Umbilical cord (tissue), 2 donors: ENCODE results near the gene GABBR2. TPM values are rescaled to one million over a fixed set of nuclear protein-coding genes. Genes with fewer than 3 reads are reported as not detected.

ENCODE experiments used
- DNase-seq: peaks from one replicate; pipeline ENCODE4 v3.0.0-alpha.2; 2015; ENCODE audit warnings: low spot score
- total RNA-seq: library from RNA; depleted of rRNA; stranded (reverse); fragments of >200 nt; gene quantifications from one replicate; pipeline ENCODE4 v1.2.3, GENCODE V29; 2014; ENCODE audit warnings: low replicate concordance; ENCODE audit not compliant: insufficient read depth

GABBR2 gene
- total RNA-seq, 1 donor from 2014 or later: 0.24 TPM

DNA sequence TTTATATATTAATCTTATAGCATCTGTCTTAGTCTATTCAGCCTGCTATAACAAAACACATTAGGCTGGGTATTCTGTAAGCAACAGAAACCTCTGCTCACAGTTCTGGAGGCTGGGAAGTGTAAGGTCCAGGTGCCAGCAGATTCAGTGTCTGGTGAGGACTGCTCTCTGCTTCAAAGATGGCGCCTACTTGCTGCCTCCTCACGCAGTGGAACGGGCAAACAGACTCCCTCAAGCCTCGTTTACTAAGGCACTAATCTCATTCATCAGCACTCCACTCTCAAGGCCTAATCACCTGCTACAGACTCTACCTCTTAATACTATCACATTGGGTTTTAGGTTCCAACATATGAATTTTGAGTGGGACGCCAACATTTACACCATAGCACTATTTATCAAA, 448.1 kb downstream of the GABBR2 start:
- DNase-seq: no peak

- DNase-seq: no peak
Observed at GRCh38 chr9:98259791-98260190, 448.9 kb downstream of the GABBR2 start.

GRCh38 chr9:98256756-98257155, 452.0 kb downstream of the GABBR2 start:
- no peak for DNase-seq

GRCh38 chr9:98255578-98256296, 453.0 kb downstream of the GABBR2 start, which contains the start of gene TBC1D2:
TBC1D2 (minus strand) TSS chr9:98255649; CDS start chr9:98255541, 108 bp downstream.
- peak; percentile 95 for DNase-seq

DNA sequence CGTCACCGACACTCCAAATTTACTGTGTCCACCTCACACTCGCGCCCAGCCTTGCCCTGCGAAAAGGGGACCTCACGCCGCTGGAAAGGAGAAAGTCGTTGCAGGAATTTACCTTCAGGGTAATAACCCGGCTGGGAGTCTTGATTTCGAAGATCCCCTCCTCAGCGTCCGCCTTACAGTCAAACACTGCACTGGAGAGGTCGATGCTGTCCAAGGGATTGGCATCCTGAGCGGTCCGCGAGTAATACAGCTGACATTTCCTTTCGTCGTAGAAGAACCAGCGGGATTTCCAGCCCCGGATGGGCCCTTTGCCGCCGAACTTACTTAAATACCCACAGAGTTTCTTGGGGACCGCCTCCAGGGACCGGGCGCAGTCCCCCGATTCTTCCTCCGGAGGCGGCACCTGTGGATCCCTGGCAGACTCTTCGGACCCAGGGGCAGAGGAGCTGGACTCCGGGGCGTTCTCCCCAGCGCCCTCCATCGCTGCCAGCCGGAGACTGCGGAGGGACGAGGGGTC, 453.6 kb downstream of the GABBR2 start:
- no peak for DNase-seq

- no peak for DNase-seq
Observed at GRCh38 chr9:98254228-98255060, 454.3 kb downstream of the GABBR2 start.

GRCh38 chr9:98253565-98253964, 455.2 kb downstream of the GABBR2 start:
- DNase-seq: no peak

- DNase-seq: no peak
Observed at GRCh38 chr9:98251551-98251950, 457.2 kb downstream of the GABBR2 start.

DNA sequence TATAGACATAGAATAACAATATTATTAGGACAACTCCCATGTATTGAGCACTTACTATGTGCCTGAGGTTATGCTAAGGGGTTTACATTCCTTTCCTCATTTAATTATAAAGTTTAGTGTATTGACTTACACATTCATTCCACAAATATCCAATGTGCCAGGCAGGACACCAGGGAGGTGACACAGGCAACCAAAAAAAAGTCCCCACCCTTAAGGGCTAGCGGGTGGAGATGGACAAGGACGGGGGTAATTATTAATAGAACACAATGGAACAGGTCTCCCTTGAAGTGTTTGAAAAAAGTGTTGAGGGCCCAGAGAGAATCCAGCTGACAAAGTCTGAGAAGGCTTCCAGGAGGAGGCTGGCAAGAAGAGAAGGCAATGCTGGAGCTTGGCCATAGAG, 459.0 kb downstream of the GABBR2 start:
- no peak for DNase-seq

- peak; percentile 67 for DNase-seq
Observed at GRCh38 chr9:98248737-98249474, 459.8 kb downstream of the GABBR2 start.

DNA sequence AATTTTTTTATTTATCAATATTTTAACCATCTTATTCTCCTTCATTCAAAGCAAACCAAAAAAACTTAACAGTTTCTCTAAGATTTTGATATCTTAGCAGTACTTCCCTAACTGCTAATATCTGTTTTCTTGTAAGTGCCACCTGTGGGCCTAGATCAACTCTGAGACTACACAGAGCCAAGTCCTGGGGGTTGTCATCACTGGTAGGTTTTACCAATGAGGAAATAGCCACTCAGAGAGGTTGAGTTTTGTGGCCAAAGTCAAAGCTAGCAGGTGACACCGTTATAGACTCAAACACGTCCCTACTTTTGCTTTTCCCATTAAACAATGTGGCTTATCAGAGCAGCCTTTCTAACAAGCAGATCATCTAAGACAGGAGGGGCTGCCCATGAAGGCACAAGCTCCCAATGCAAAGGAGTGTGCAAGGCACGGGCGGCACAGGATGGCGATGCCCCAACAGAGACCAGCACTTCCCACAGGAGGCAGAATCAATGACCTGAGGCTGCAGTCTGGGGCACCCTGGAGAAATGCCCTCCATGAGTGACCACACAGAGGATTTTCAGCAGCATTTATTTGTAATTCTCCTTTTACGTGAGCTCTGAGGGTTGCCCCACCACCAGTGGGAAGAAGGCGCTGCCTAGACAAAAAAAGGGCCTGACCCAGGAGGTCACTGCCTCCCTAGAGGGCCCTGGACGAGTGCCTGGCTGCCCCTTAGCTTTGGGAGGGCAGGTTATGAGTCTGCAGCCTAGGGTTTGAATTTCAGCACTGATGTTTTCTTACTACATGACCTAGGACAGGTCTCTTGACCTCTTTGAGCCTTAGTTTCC, 460.7 kb downstream of the GABBR2 start:
- DNase-seq: no peak

- no peak for DNase-seq
Observed at GRCh38 chr9:98242426-98242825, 466.3 kb downstream of the GABBR2 start.

DNA sequence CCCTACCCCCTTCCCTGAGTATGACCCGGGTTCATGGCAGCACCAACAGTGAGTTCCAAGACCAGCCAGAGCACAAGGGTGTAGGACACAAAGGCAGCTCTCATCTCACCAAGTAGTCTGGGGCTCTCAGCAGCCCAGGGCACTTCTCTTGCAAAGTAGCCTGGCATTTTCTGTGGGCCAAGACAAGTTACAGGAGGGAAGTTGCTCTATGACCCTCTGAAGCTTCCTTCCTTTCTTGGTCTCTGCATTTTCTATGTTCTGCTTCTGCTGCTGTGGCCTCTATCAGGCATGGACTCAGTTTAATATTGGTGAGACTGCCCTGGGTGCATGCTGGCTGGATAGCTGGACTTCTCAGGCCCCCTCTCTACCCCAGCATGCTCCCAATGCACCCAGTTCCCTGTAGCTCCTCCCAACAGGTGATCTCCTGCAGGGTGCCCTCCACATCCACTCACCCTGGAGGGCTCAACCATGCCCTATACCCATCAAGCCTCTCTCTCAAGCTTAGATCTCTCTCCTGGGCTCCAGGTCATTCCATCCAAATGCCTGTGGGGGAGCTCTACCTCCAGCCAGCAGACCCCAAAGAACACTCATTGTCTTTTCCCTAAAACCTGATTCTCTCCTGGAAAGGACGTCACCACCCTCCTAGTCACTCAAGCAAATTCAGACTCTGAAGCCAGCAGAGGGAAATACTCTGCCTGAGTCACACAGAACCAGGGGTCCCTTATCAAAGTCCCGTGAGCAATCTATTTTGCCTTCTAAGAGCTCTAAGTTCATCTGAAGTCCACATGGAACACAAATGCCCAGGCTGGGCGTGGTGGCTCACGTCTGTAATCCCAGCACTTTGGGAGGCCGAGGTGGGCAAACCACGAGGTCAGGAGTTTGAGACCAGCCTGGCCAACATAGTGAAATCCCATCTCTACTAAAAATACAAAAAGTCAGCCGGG, 467.1 kb downstream of the GABBR2 start:
- no peak for DNase-seq

- no peak for DNase-seq
Observed at GRCh38 chr9:98240475-98240874, 468.3 kb downstream of the GABBR2 start.

Other genes with a start within 250 kb of the GABBR2 start
- 16.6 TPM for gene ANKS6, start 87.6 kb upstream of the GABBR2 start, total RNA-seq
- gene GALNT12, start 98.7 kb upstream of the GABBR2 start, total RNA-seq: 11.1 TPM
- 348 TPM for gene COL15A1, start 235.0 kb upstream of the GABBR2 start, total RNA-seq